Cardiac muscle cell (in vitro differentiated cells and primary cell): ENCODE measurements around the gene ASPRV1. TPM values are rescaled to one million over a fixed set of nuclear protein-coding genes. Genes with fewer than 3 reads are reported as not detected.

Experiments used
- DNase-seq, 2 donors: peaks; one replicate each; pipeline versions ENCODE4 v3.0.0 to v3.0.0-alpha.2; 2010 to 2017; ENCODE audit warnings: low read depth in 1 of 2, low spot score in 1 of 2
- H3K27ac ChIP-seq: fragments of 200-600 bp; sonication (generic); 2 replicates; pipeline ENCODE4 v1.5.1; 2016
- H3K27me3 ChIP-seq: fragments of 200-600 bp; sonication (generic); 2 replicates; pipeline ENCODE4 v1.6.0; 2016; ENCODE audit warnings: control low read depth
- H3K36me3 ChIP-seq: fragments of 200-600 bp; sonication (generic); 2 replicates; pipeline ENCODE4 v1.5.1; 2016; ENCODE audit warnings: control low read depth
- H3K4me1 ChIP-seq: fragments of 200-600 bp; sonication (generic); 2 replicates; pipeline ENCODE4 v1.8.1; 2017; ENCODE audit warnings: low read depth, mild to moderate bottlenecking, mixed run types
- H3K4me3 ChIP-seq: fragments of 200-600 bp; sonication (generic); 2 replicates; pipeline ENCODE4 v1.5.1; 2016; ENCODE audit warnings: mild to moderate bottlenecking
- H3K9me3 ChIP-seq: fragments of 200-600 bp; sonication (generic); 2 replicates; pipeline ENCODE4 v1.5.1; 2017; ENCODE audit warnings: low read depth, mild to moderate bottlenecking, control low read depth
- CTCF ChIP-seq: IDR thresholded peaks from 2 replicates; pipeline ENCODE4 v1.5.1; 2012; ENCODE audit warnings: low read depth, mild to moderate bottlenecking, low read length
- polyA plus RNA-seq: library from polyadenylated mRNA; unstranded; fragments of >200 nt; fragmentation: Nextera tagmentation; extraction: Ambion mirVana; gene quantifications from 2 replicates; pipeline ENCODE4 v1.2.1, GENCODE V29; 2016
- total RNA-seq: library from RNA; depleted of rRNA; stranded (reverse); fragments of >200 nt; gene quantifications from 2 replicates; pipeline ENCODE4 v1.2.3, GENCODE V29; 2016

ASPRV1 gene
- total and polyA plus RNA-seq, 2 experiments from 2014 or later = 3.8 to 4.2 TPM

GRCh38 chr2:69943843-69944525, 17.4 kb downstream of the ASPRV1 start:
- no peaks in the 10 kb centered on the region for H3K4me1 ChIP-seq
- no peaks in the 10 kb centered on the region for H3K9me3 ChIP-seq
- TF ChIP-seq CTCF = no peak
- no peak overlapping the region for H3K4me3 ChIP-seq
- peaks cover 6% of the 10 kb centered on the region for H3K36me3 ChIP-seq
- no peaks in the 10 kb centered on the region for H3K27me3 ChIP-seq
- no peak overlapping the region for H3K27ac ChIP-seq
- no peak for DNase-seq

GRCh38 chr2:69943000-69943842, 18.2 kb downstream of the ASPRV1 start:
- Histone ChIP-seq H3K27ac (no peak overlapping the region), H3K9me3 (no peaks in the 10 kb centered on the region), H3K4me3 (no peak overlapping the region), H3K36me3 (peaks cover 12% of the 10 kb centered on the region), H3K4me1 (no peaks in the 10 kb centered on the region), H3K27me3 (no peaks in the 10 kb centered on the region)
- TF ChIP-seq CTCF = no peak
- no peak for DNase-seq

GRCh38 chr2:69940691-69941090, 20.7 kb downstream of the ASPRV1 start:
- H3K36me3 ChIP-seq = peaks cover 17% of the 10 kb centered on the region
- H3K9me3 ChIP-seq = no peaks in the 10 kb centered on the region
- no peaks in the 10 kb centered on the region for H3K4me1 ChIP-seq
- no peak overlapping the region for H3K4me3 ChIP-seq
- no peak overlapping the region for H3K27ac ChIP-seq
- no peaks in the 10 kb centered on the region for H3K27me3 ChIP-seq
- no peak for TF ChIP-seq CTCF
- DNase-seq = no peak

GRCh38 chr2:69939722-69940121, 21.7 kb downstream of the ASPRV1 start:
- no peaks in the 10 kb centered on the region for H3K27me3 ChIP-seq
- H3K4me1 ChIP-seq = no peaks in the 10 kb centered on the region
- no peak for DNase-seq
- no peak for TF ChIP-seq CTCF
- peaks cover 17% of the 10 kb centered on the region for H3K36me3 ChIP-seq
- no peaks in the 10 kb centered on the region for H3K9me3 ChIP-seq
- no peak overlapping the region for H3K4me3 ChIP-seq
- H3K27ac ChIP-seq = no peak overlapping the region

- no peaks in the 10 kb centered on the region for H3K9me3 ChIP-seq
- no peak for TF ChIP-seq CTCF
- no peak for DNase-seq
These were observed 23.5 kb downstream of the ASPRV1 start for GRCh38 chr2:69937968-69938367.

More at GRCh38 chr2:69937968-69938367, 23.5 kb downstream of the ASPRV1 start:
- H3K27me3 ChIP-seq = no peaks in the 10 kb centered on the region
- no peaks in the 10 kb centered on the region for H3K4me1 ChIP-seq
- no peak overlapping the region for H3K4me3 ChIP-seq
- peaks cover 14% of the 10 kb centered on the region for H3K36me3 ChIP-seq
- H3K27ac ChIP-seq = no peak overlapping the region
